ENCODE measurements around the gene CCDC110. TPM values are rescaled to one million over a fixed set of nuclear protein-coding genes. Genes with fewer than 3 reads are reported as not detected.

The CCDC110 gene
- polyA plus RNA-seq, 2 of the 4 experiments (the other 2 are of a cell fraction) = 0.06 TPM; not detected in 1

DNA sequence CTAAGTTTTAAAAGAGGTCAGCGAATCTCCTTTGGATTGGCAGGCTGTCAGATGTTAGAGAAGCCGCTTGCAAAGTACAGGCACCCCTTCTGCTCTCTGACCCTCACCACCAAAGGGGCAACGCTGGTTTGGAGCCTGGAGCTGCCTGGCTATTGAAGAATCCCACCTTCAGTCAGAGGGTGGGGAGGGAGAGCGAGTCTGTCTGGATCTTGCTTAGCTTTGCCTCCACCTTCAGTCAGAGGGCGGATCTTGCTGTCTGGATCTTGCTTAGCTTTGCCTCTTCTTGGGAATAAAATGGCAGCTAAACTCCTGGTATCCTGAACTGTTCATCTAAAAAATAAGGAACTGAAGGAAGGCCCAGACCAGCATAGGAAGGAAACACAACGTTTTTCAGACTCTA, 7.3 kb downstream of the CCDC110 start:
- no peak for ATAC-seq
- no peak overlapping the region for H3K27ac ChIP-seq

DNA sequence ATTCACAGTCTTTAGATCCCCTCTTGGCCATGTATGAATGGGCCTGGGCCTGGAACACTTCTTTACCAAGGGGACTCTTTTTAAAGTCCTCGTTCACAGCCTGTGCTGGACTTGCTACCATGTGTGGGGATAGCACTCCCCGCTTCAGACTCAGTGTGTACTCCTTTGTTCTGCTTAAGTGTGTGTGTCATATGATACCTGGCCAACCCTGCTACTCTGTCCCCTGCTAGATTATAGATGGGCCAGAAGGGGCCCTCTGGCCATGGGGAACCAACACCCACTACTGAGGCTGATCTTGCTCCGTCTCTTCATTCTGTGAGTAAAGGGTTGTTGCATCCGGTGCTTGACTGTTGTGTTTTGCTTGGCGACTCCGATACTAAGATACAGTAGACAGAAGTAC, 8.0 kb downstream of the CCDC110 start:
- no peak for DNase-seq (ENCODE audit: low read depth in 1 of 2, low spot score in 1 of 2)
- ChIA-PET CTCF (no interaction called here), POLR2A (no interaction called here)
- H3K4me3 ChIP-seq = no peak overlapping the region
- no peaks in the 10 kb centered on the region for H3K4me1 ChIP-seq
- WGBS (ENCODE audit: missing lambda C conversion rate) = 85% methylated on average over 6 of the region's 6 CpGs
- no peak for TF ChIP-seq HEYL (CRISPR knock-in tag; IDR thresholded peaks at IDR 0.05)
- no peak for TF ChIP-seq NPAS2 (CRISPR knock-in tag; IDR thresholded peaks at IDR 0.05; ENCODE audit: borderline replicate concordance)
- TF ChIP-seq CHD4 (IDR thresholded peaks at IDR 0.05; ENCODE audit: borderline replicate concordance) = no peak
- TF ChIP-seq POLR2A (IDR thresholded peaks at IDR 0.05; ENCODE audit: low read length) = no peak
- TF ChIP-seq E2F6 (IDR thresholded peaks at IDR 0.05; ENCODE audit: borderline replicate concordance, low read depth) = no peak
- TF ChIP-seq POLR2AphosphoS2 (conservative IDR thresholded peaks at IDR 0.05; ENCODE audit: low read length) = no peak
- no peak for TF ChIP-seq ZSCAN20 (CRISPR knock-in tag; IDR thresholded peaks at IDR 0.05)
- TF ChIP-seq ZC3H11A (IDR thresholded peaks at IDR 0.05) = no peak
- TF ChIP-seq KDM5A (IDR thresholded peaks at IDR 0.05) = no peak
- no peak for TF ChIP-seq HOXB5 (CRISPR knock-in tag; IDR thresholded peaks at IDR 0.05)
- TF ChIP-seq MAFK (IDR thresholded peaks at IDR 0.05; ENCODE audit: partially characterized antibody) = no peak
- no peak for TF ChIP-seq CHD2 (IDR thresholded peaks at IDR 0.05; ENCODE audit: low read length, partially characterized antibody)
- H3K4me2 ChIP-seq = no peak overlapping the region
- FAIRE-seq = no peak
- no peak for ATAC-seq
- no peaks in the 10 kb centered on the region for H3K9me3 ChIP-seq
- no peak overlapping the region for H3K27ac ChIP-seq

More for the DNA sequence above, 7.3 kb downstream of the CCDC110 start:
- TF ChIP-seq JUN (IDR thresholded peaks at IDR 0.05) (no peak), E2F6 (IDR thresholded peaks at IDR 0.05; ENCODE audit: borderline replicate concordance, low read depth) (no peak), FOSB (CRISPR knock-in tag; IDR thresholded peaks at IDR 0.05) (no peak), KDM5A (IDR thresholded peaks at IDR 0.05) (no peak), ZFP36 (IDR thresholded peaks at IDR 0.05; ENCODE audit: borderline replicate concordance, partially characterized antibody) (no peak), HOXB13 (CRISPR knock-in tag; IDR thresholded peaks at IDR 0.05; ENCODE audit: low read depth) (no peak), HDAC2 (IDR thresholded peaks at IDR 0.05) (no peak), NPAS2 (CRISPR knock-in tag; IDR thresholded peaks at IDR 0.05; ENCODE audit: borderline replicate concordance) (no peak), CBX2 (IDR thresholded peaks at IDR 0.05; ENCODE audit: borderline replicate concordance, low read depth) (no peak), CHD4 (IDR thresholded peaks at IDR 0.05; ENCODE audit: borderline replicate concordance) (no peak), PHF8 (IDR thresholded peaks at IDR 0.05; ENCODE audit: borderline replicate concordance, low read depth) (no peak), CEBPB (IDR thresholded peaks at IDR 0.05) (no peak), USF2 (IDR thresholded peaks at IDR 0.05) (no peak), SMC3 (IDR thresholded peaks at IDR 0.05) (no peak), MAX (IDR thresholded peaks at IDR 0.05) (no peak), KDM1A (IDR thresholded peaks at IDR 0.05; ENCODE audit: low read depth) (no peak), MAFK (IDR thresholded peaks at IDR 0.05; ENCODE audit: partially characterized antibody) (no peak)
- TF ChIP-seq, protein P1, sequence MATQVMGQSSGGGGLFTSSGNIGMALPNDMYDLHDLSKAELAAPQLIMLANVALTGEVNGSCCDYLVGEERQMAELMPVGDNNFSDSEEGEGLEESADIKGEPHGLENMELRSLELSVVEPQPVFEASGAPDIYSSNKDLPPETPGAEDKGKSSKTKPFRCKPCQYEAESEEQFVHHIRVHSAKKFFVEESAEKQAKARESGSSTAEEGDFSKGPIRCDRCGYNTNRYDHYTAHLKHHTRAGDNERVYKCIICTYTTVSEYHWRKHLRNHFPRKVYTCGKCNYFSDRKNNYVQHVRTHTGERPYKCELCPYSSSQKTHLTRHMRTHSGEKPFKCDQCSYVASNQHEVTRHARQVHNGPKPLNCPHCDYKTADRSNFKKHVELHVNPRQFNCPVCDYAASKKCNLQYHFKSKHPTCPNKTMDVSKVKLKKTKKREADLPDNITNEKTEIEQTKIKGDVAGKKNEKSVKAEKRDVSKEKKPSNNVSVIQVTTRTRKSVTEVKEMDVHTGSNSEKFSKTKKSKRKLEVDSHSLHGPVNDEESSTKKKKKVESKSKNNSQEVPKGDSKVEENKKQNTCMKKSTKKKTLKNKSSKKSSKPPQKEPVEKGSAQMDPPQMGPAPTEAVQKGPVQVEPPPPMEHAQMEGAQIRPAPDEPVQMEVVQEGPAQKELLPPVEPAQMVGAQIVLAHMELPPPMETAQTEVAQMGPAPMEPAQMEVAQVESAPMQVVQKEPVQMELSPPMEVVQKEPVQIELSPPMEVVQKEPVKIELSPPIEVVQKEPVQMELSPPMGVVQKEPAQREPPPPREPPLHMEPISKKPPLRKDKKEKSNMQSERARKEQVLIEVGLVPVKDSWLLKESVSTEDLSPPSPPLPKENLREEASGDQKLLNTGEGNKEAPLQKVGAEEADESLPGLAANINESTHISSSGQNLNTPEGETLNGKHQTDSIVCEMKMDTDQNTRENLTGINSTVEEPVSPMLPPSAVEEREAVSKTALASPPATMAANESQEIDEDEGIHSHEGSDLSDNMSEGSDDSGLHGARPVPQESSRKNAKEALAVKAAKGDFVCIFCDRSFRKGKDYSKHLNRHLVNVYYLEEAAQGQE (IDR thresholded peaks at IDR 0.05) = no peak
- DNase-seq (ENCODE audit: low read depth in 1 of 2, low spot score in 1 of 2) (no peak), FAIRE-seq (no peak)
- WGBS (ENCODE audit: missing lambda C conversion rate) = 15% methylated on average over 6 of the region's 6 CpGs
- POLR2A ChIA-PET = no interaction called here
- CTCF ChIA-PET = interaction anchor here (0.7 kb wide), 1 partner anchor 10 kb away, joined by 3 read pairs; no protein-coding TSS in a partner anchor
- no peaks in the 10 kb centered on the region for H3K4me1 ChIP-seq
- no peaks in the 10 kb centered on the region for H3K9me3 ChIP-seq
- H3K4me3 ChIP-seq = no peak overlapping the region
- no peak overlapping the region for H3K4me2 ChIP-seq
